ENCODE results near the gene EFR3B.

- TF ChIP-seq POLR2A (IDR thresholded peaks at IDR 0.05; ENCODE audit: low read depth, low read length) (no peak), CBX5 (IDR thresholded peaks at IDR 0.05; ENCODE audit: low read depth) (no peak), RCOR1 (conservative IDR thresholded peaks at IDR 0.05; ENCODE audit: low read depth, low read length) (no peak), SP1 (IDR thresholded peaks at IDR 0.05; ENCODE audit: low read depth, low read length) (no peak), SMAD1 (IDR thresholded peaks at IDR 0.05; ENCODE audit: low read depth, partially characterized antibody) (no peak), CHD1 (IDR thresholded peaks at IDR 0.05; ENCODE audit: low read depth, low read length) (no peak)
Measured at GRCh38 chr2:25155401-25155800, 113.5 kb downstream of the EFR3B start.
